Measurements from ENCODE around the gene NCOA3. TPM values are rescaled to one million over a fixed set of nuclear protein-coding genes. Genes with fewer than 3 reads are reported as not detected.

The NCOA3 gene
- total RNA-seq, 4 donors from 2014 or later: 41.6 to 74.7 (median 55.8) TPM

- TF ChIP-seq CTCF (IDR thresholded peaks at IDR 0.05; ENCODE audit: low read depth): no peak
Observed at GRCh38 chr20:47568837-47569410, 67.2 kb downstream of the NCOA3 start.

DNA sequence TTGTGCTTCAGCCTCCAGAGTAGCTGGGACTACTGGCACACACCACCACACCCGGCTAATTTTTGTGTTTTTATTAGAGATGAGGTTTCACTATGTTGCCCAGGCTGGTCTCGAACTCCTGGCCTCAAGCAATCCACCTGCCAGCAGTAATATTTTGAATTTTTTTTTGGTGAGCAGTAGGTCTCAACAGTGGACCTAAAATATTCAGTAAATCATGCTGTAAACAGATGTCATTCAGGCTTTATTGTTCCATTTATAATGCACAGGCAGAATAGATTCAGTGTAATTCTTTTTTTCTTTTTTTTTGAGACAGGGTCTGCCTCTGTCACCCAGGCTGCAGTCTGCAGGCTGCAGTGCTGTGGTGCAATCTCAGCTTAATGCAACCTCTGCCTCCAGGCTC is 69.7 kb downstream of the NCOA3 start:
- no peak for TF ChIP-seq CTCF (IDR thresholded peaks at IDR 0.05; ENCODE audit: low read depth)

DNA sequence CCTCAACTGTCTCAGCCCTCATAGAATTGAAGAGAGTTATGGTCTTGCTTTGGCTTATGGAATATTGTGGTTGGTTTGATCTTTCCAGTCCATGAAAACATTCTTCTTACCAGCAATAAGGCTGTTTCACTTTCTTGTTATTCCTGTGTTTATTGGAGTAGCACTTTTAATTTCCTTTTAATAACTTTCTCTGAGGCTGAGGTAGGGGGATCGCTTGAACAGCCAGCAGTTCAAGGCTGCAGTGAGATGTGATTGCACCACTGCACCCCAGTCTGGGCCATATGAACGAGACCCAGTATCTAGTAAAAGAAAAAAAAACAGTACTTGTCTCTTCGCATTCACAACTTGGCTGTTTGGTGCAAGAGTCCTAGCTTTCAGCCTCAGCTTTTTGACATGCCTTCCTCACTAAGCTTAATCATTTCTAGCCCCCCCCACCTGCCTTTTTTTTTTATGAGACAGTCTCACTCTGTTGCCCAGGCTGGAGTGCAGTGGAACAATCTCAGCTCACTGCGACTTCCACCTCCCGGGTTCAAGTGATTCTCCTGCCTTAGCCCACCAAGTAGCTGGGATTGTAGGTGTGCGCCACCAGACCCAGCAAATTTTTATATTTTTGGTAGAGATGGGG is 70.5 kb downstream of the NCOA3 start:
- no peak for TF ChIP-seq CTCF (IDR thresholded peaks at IDR 0.05; ENCODE audit: low read depth)

DNA sequence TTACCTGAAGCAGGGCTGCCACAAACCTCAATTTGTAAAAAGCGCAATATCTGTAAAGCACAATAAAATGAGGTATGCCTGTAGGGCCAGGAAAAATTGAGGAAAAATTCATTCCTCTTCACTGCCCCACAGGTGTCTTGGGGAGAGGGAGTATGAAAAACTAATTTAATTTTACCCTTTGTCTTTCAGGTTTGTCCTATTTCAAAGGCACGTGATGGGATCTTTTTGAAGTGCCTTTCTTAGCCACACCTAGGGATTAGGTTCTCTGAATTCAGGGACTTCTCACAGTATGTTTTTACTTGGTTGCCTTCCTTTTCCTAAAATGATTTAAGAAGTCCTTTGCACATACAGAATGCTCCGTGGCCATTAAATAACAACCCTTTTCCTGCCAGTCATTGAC is 71.9 kb downstream of the NCOA3 start:
- TF ChIP-seq CTCF (IDR thresholded peaks at IDR 0.05; ENCODE audit: low read depth): no peak

DNA sequence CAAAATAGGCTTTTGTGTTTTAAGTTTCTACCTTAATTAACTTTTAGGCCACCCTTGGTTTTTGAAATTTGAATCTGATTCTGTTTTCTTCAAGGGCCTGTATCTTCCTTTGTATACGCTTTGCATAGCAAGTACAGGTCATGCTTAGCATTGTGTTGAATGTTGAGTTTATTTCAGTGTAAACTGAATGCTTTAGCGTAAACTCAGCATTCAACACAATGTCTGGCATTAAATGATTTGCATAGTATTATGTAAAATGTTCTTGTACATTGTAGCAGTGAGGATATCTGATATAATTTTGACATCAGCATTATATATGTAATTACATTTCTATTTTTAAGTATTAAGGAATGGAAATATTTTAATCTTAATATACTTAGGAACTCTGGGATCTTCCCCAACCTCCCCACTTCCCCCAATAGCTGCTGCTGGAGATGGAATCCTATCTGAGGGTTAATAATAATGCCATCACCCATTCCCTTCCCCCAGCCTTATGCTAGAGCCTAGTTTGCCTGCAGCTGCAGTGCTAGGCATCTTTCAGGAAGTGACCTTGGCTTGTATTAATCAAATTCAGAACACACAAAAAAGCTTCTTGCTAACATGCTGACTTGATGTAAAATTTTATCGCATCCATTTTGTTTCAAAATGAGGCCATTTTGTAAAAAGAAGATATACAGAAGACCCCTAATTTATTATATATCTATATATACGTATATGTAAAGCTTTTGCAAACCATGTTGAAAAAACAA is 73.1 kb downstream of the NCOA3 start:
- TF ChIP-seq CTCF (IDR thresholded peaks at IDR 0.05; ENCODE audit: low read depth): no peak

GRCh38 chr20:47576516-47577033 is 74.9 kb downstream of the NCOA3 start:
- TF ChIP-seq CTCF (IDR thresholded peaks at IDR 0.05; ENCODE audit: low read depth): no peak

DNA sequence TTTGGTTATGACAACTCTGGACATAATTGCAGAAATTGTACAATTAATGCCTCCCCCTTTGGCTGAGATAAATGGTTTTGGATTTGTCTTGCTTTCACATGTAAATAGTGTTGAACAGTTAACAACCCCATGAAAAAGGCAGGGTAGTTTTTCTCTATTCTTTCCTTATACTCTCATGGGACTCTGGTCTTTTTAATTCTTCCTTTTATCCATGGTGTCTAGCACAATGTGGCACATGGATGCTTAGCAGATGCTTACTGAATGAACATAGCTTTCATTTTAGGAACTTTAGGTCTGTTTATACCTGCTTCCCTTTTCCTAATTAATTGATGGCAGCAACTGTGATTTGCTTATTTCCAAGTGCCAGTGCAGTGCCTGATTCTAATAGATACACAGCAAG is 75.6 kb downstream of the NCOA3 start:
- no peak for TF ChIP-seq CTCF (IDR thresholded peaks at IDR 0.05; ENCODE audit: low read depth)
